Fibroblast of skin of back (primary cell): ENCODE results near the gene ZNRF2.

ENCODE experiments used
- DNase-seq: peaks from one replicate; pipeline ENCODE4 v3.0.0-alpha.2; 2013

Gene ZNRF2

GRCh38 chr7:30412782-30413504 lies 128.5 kb downstream of the ZNRF2 start:
- peak; percentile 84 for DNase-seq

- no peak for DNase-seq
These were observed 129.5 kb downstream of the ZNRF2 start for GRCh38 chr7:30413864-30414263.
